Prostate gland (tissue), 2 donors: ENCODE data around the gene CDK8. TPM values are rescaled to one million over a fixed set of nuclear protein-coding genes. Genes with fewer than 3 reads are reported as not detected.

Experiments
- DNase-seq: peaks from one replicate; pipeline ENCODE4 v3.0.0-alpha.2; 2019; ENCODE audit warnings: low spot score
- H3K27ac ChIP-seq, 2 donors: fragments of 200-600 bp; sonication (generic); 2 replicates each; pipeline ENCODE4 v1.5.1; 2017 to 2019
- H3K27me3 ChIP-seq: fragments of 200-600 bp; sonication (generic); replicated peaks from 2 replicates; pipeline ENCODE4 v1.5.1; 2019; ENCODE audit not compliant: insufficient read depth
- H3K36me3 ChIP-seq, 2 donors: fragments of 200-600 bp; sonication (generic); 1 replicate in 1 of 2; 2 replicates in 1 of 2; pipeline versions ENCODE4 v1.5.1 to v1.8.1; 2017 to 2019
- H3K4me1 ChIP-seq: fragments of 200-600 bp; sonication (generic); replicated peaks from 2 replicates; pipeline ENCODE4 v1.5.1; 2019
- H3K4me3 ChIP-seq, 2 donors: fragments of 200-600 bp; sonication (generic); 2 replicates each; pipeline ENCODE4 v1.5.1; 2017 to 2019
- H3K9me3 ChIP-seq: fragments of 200-600 bp; sonication (generic); 2 replicates; pipeline ENCODE4 v1.5.1; 2017
- CTCF ChIP-seq, 4 experiments: fragments of 200-600 bp in 2 of 4; fragments of 450-650 bp in 2 of 4; sonication (generic) in 2 of 4; IDR thresholded peaks; 1 replicate in 3 of 4; 2 replicates in 1 of 4; pipeline ENCODE4 v1.5.1; 2016 to 2019; ENCODE audit warnings: antibody characterized with exemption in 4 of 4, mild to moderate bottlenecking in 2 of 4, moderate library complexity in 2 of 4
- POLR2A ChIP-seq: fragments of 450-650 bp; IDR thresholded peaks from one replicate; pipeline ENCODE4 v1.6.1; 2016; ENCODE audit warnings: antibody characterized with exemption, mild to moderate bottlenecking
- POLR2AphosphoS5 ChIP-seq: sonication (generic); formaldehyde crosslinking; IDR thresholded peaks from one replicate; pipeline ENCODE4 v1.6.1; 2017; ENCODE audit warnings: antibody characterized with exemption
- WGBS: methylation state at CpG from one replicate; pipeline ENCODE4 v1.1.5; 2018; 5-methylcytosine and 5-hydroxymethylcytosine counted together
- intact Hi-C: fragments of 100-400 bp; cut with DNase I; formaldehyde crosslinking; loops from one replicate; pipeline ENCODE4 v1.14.2; 2022
- total RNA-seq, 2 donors: library from RNA; depleted of rRNA; stranded (reverse); fragments of >200 nt; gene quantifications; one replicate each; pipeline ENCODE4 v1.1.0, GENCODE V29; 2016

CDK8 gene
- total RNA-seq, 2 donors from 2014 or later: 9.9 to 11.6 TPM

- no peak for DNase-seq
- 81% methylated on average over 3 of the region's 3 CpGs for WGBS
- TF ChIP-seq POLR2A (no peak), CTCF (IDR thresholded peaks at IDR 0.05) (no peak), POLR2AphosphoS5 (no peak)
- intact Hi-C loops: no loop called here
- Histone ChIP-seq H3K9me3 (no peaks in the 10 kb centered on the region), H3K4me1 (no peaks in the 10 kb centered on the region), H3K4me3 (no peak overlapping the region), H3K36me3 (no peaks in the 10 kb centered on the region), H3K27ac (no peak overlapping the region), H3K27me3 (no peaks in the 10 kb centered on the region)
Observed at GRCh38 chr13:26390203-26390602, 136.3 kb downstream of the CDK8 start.

- H3K27ac ChIP-seq: no peak overlapping the region
- TF ChIP-seq POLR2A: no peak
- TF ChIP-seq CTCF (IDR thresholded peaks at IDR 0.05): no peak
- TF ChIP-seq POLR2AphosphoS5: no peak
- DNase-seq: no peak
- 88% methylated on average over 1 of the region's 1 CpG for WGBS
- intact Hi-C loops: no loop called here
- no peak overlapping the region for H3K4me3 ChIP-seq
- H3K4me1 ChIP-seq: no peaks in the 10 kb centered on the region
- no peaks in the 10 kb centered on the region for H3K9me3 ChIP-seq
- no peaks in the 10 kb centered on the region for H3K36me3 ChIP-seq
- no peaks in the 10 kb centered on the region for H3K27me3 ChIP-seq
Observed at GRCh38 chr13:26400545-26400944, 146.6 kb downstream of the CDK8 start.

GRCh38 chr13:26401069-26401468, 147.1 kb downstream of the CDK8 start:
- Histone ChIP-seq H3K9me3 (no peaks in the 10 kb centered on the region), H3K27me3 (no peaks in the 10 kb centered on the region), H3K4me1 (no peaks in the 10 kb centered on the region), H3K36me3 (no peaks in the 10 kb centered on the region), H3K27ac (no peak overlapping the region), H3K4me3 (no peak overlapping the region)
- 93% methylated on average over 6 of the region's 6 CpGs for WGBS
- no peak for DNase-seq
- no peak for TF ChIP-seq POLR2AphosphoS5
- no peak for TF ChIP-seq POLR2A
- no peak for TF ChIP-seq CTCF (IDR thresholded peaks at IDR 0.05)
- intact Hi-C loops: no loop called here

- no peak for DNase-seq
- Histone ChIP-seq H3K36me3 (no peaks in the 10 kb centered on the region), H3K27ac (no peak overlapping the region), H3K4me3 (no peak overlapping the region), H3K9me3 (no peaks in the 10 kb centered on the region), H3K4me1 (no peaks in the 10 kb centered on the region), H3K27me3 (no peaks in the 10 kb centered on the region)
- TF ChIP-seq CTCF (IDR thresholded peaks at IDR 0.05): no peak
- TF ChIP-seq POLR2A: no peak
- TF ChIP-seq POLR2AphosphoS5: peak; percentile 18
- intact Hi-C loops: no loop called here
- 35% methylated on average over 3 of the region's 3 CpGs for WGBS
Observed at GRCh38 chr13:26401578-26402021, 147.7 kb downstream of the CDK8 start.

GRCh38 chr13:26406791-26407190, 152.9 kb downstream of the CDK8 start:
- H3K36me3 ChIP-seq: no peaks in the 10 kb centered on the region
- DNase-seq: no peak
- H3K4me3 ChIP-seq: no peak overlapping the region
- intact Hi-C loops: no loop called here
- H3K9me3 ChIP-seq: no peaks in the 10 kb centered on the region
- WGBS: 98% methylated on average over 6 of the region's 6 CpGs
- no peak overlapping the region for H3K27ac ChIP-seq
- TF ChIP-seq CTCF (IDR thresholded peaks at IDR 0.05) (no peak), POLR2A (no peak), POLR2AphosphoS5 (no peak)
- H3K27me3 ChIP-seq: no peaks in the 10 kb centered on the region
- no peaks in the 10 kb centered on the region for H3K4me1 ChIP-seq
